HFFc6 (cell line): Measurements from ENCODE around the gene C4orf46. TPM values are rescaled to one million over a fixed set of nuclear protein-coding genes. Genes with fewer than 3 reads are reported as not detected.
A peak's percentile ranks its signal among the peaks of the same experiment; 100 is the strongest.

ENCODE experiments used
- DNase-seq: peaks from one replicate; pipeline ENCODE4 v3.0.0-alpha.2; 2018
- H3K27ac Mint-ChIP-seq: 2 replicates; pipeline ENCODE4 v1.8.0; 2020; ENCODE audit warnings: mild to moderate bottlenecking, mixed read lengths
- H3K27me3 Mint-ChIP-seq: 2 replicates; pipeline ENCODE4 v1.8.0; 2021; ENCODE audit warnings: mild to moderate bottlenecking, moderate library complexity, mixed read lengths; ENCODE audit not compliant: insufficient read depth
- H3K36me3 Mint-ChIP-seq: 2 replicates; pipeline ENCODE4 v1.8.0; 2021; ENCODE audit warnings: low read depth, mixed read lengths
- H3K4me1 Mint-ChIP-seq: 2 replicates; pipeline ENCODE4 v1.8.0; 2020; ENCODE audit warnings: low read depth, mixed read lengths
- H3K4me3 Mint-ChIP-seq: 2 replicates; pipeline ENCODE4 v1.8.0; 2020; ENCODE audit warnings: mild to moderate bottlenecking, moderate library complexity, mixed read lengths
- H3K9me3 Mint-ChIP-seq: 2 replicates; pipeline ENCODE4 v1.8.0; 2020; ENCODE audit warnings: mild to moderate bottlenecking, mixed read lengths
- total RNA-seq, 6 experiments: library from RNA; stranded (reverse); fragmentation: NEBNext Ultra II Directional; extraction: Animal tissue kit (Norgen Biotek cat#: 25700); gene quantifications; 2 replicates in 1 of 6; 3 replicates in 5 of 6; pipeline ENCODE4 v1.2.3, GENCODE V29; 2021
- TF ChIP-seq, protein P1 (sequence below): fragments of 200-600 bp; sonication (generic); IDR thresholded peaks from 2 replicates; pipeline ENCODE4 v1.5.0; 2021; ENCODE audit warnings: antibody characterized with exemption, mild to moderate bottlenecking

Gene C4orf46
- total RNA-seq, 6 experiments from 2014 or later = 8.0 to 13.8 (median 11.8) TPM

DNA sequence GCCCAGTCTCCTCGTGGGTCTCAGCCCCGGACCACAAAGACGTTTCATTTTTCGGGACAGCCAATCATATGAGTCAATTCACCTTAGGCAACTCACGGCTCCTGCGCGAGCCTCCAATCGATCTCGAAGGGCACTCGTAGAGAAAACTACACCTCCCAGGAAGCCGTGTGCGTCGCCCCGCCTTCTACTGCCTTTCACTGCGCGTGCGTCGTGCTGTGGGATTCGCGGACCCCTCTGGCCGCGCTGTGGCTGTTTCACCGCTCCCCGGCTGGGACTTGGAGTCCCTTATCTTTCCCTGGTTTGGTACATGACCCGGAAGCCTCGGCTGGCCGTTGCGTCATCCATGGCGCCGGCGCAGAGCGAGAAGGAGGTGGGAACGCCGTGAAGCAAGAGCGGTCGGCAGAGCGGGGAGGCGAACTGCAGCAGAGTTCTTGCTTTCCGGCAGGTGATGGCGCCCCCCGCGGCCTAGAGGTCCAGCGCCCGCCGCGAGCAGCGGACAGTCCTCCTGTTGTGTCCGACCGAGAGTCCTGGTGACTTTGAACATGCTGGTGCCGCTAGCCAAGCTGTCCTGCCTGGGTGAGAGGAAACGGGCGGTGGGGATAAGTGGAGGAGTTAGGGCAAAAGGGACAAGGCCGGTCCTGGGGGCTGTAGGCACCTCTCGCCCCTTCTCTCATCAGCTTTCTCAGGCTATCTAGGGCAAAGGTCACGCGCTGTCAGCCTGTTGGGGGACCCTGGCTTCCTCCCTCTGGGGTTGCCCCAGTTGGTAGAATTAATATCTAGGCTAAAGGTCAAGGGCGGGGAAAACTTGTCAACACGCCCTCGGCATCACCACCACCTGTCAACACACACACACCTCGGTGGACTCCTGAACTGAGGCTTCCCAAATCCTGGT, 474 bp upstream of the C4orf46 start, which contains the start of gene ETFDH:
Gene ETFDH (plus strand): TSS at position 382 of the 892 bp plus-strand sequence. CDS start 161 bp downstream, at position 543.
- Mint-ChIP-seq H3K9me3 (no peaks in the 10 kb centered on the region), H3K27me3 (peaks cover 5% of the 10 kb centered on the region; the same call in 1 of the 2 replicates), H3K36me3 (peaks cover 4% of the 10 kb centered on the region), H3K4me1 (peaks cover 22% of the 10 kb centered on the region), H3K27ac (peak within 1 kb of the TSS; percentile 93), H3K4me3 (peak within 1 kb of the TSS; percentile 88)
- TF ChIP-seq, protein P1, sequence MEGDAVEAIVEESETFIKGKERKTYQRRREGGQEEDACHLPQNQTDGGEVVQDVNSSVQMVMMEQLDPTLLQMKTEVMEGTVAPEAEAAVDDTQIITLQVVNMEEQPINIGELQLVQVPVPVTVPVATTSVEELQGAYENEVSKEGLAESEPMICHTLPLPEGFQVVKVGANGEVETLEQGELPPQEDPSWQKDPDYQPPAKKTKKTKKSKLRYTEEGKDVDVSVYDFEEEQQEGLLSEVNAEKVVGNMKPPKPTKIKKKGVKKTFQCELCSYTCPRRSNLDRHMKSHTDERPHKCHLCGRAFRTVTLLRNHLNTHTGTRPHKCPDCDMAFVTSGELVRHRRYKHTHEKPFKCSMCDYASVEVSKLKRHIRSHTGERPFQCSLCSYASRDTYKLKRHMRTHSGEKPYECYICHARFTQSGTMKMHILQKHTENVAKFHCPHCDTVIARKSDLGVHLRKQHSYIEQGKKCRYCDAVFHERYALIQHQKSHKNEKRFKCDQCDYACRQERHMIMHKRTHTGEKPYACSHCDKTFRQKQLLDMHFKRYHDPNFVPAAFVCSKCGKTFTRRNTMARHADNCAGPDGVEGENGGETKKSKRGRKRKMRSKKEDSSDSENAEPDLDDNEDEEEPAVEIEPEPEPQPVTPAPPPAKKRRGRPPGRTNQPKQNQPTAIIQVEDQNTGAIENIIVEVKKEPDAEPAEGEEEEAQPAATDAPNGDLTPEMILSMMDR = peak; percentile 84
- peak; percentile 100 for DNase-seq

- no peaks in the 10 kb centered on the region for H3K9me3 Mint-ChIP-seq
- H3K4me3 Mint-ChIP-seq = peak overlapping the region; percentile 88
- peak; percentile 78 for DNase-seq
- peaks cover 5% of the 10 kb centered on the region; the same call in 1 of the 2 replicates for H3K27me3 Mint-ChIP-seq
- H3K27ac Mint-ChIP-seq = peak overlapping the region; percentile 93
- H3K4me1 Mint-ChIP-seq = peaks cover 22% of the 10 kb centered on the region
- H3K36me3 Mint-ChIP-seq = peaks cover 8% of the 10 kb centered on the region
- TF ChIP-seq, protein P1 = no peak
Measured at GRCh38 chr4:158670975-158671664, 567 bp downstream of the C4orf46 start.

GRCh38 chr4:158669310-158669709, 2.4 kb downstream of the C4orf46 start:
- H3K4me3 Mint-ChIP-seq = no peak overlapping the region

GRCh38 chr4:158667651-158668198, 4.0 kb downstream of the C4orf46 start:
- Mint-ChIP-seq H3K27ac (no peak overlapping the region), H3K27me3 (peaks cover 8% of the 10 kb centered on the region), H3K36me3 (peaks cover 17% of the 10 kb centered on the region), H3K4me3 (no peak overlapping the region), H3K4me1 (peaks cover 19% of the 10 kb centered on the region), H3K9me3 (no peaks in the 10 kb centered on the region)
- no peak for DNase-seq
- TF ChIP-seq, protein P1 = peak; percentile 75

More at GRCh38 chr4:158669310-158669709, 2.4 kb downstream of the C4orf46 start:
- Mint-ChIP-seq H3K27me3 (peaks cover 5% of the 10 kb centered on the region; the same call in 1 of the 2 replicates), H3K4me1 (peaks cover 22% of the 10 kb centered on the region), H3K9me3 (no peaks in the 10 kb centered on the region), H3K36me3 (peaks cover 17% of the 10 kb centered on the region), H3K27ac (peak overlapping the region; percentile 11; the same call in 1 of the 2 replicates)
- TF ChIP-seq, protein P1 = no peak
- no peak for DNase-seq

GRCh38 chr4:158666892-158667291, 4.8 kb downstream of the C4orf46 start:
- DNase-seq = no peak
- Mint-ChIP-seq H3K27me3 (peaks cover 6% of the 10 kb centered on the region), H3K27ac (no peak overlapping the region), H3K4me1 (peaks cover 16% of the 10 kb centered on the region), H3K4me3 (no peak overlapping the region), H3K36me3 (peaks cover 17% of the 10 kb centered on the region), H3K9me3 (no peaks in the 10 kb centered on the region)
- TF ChIP-seq, protein P1 = no peak
